Stomach (tissue), 9 donors: ENCODE measurements around the gene SEC31B. TPM values are rescaled to one million over a fixed set of nuclear protein-coding genes. Genes with fewer than 3 reads are reported as not detected.

Experiments
- DNase-seq, 2 donors: peaks; one replicate each; pipeline versions ENCODE4 v3.0.0 to v3.0.0-alpha.2; 2013 to 2019
- H3K27ac ChIP-seq, 5 donors: fragments of 200-600 bp in 4 of 5; sonication (generic) in 4 of 5; one replicate each; pipeline ENCODE4 v1.5.1; 2013 to 2019; ENCODE audit warnings: mild to moderate bottlenecking in 1 of 5, moderate library complexity in 1 of 5
- H3K27me3 ChIP-seq, 3 donors: fragments of 200-600 bp; sonication (generic); one replicate each; pipeline ENCODE4 v1.5.1; 2017 to 2019; ENCODE audit warnings: mixed run types in 1 of 3
- H3K36me3 ChIP-seq, 4 donors: fragments of 200-600 bp; sonication (generic); 1 replicate in 3 of 4; 2 replicates in 1 of 4; pipeline ENCODE4 v1.5.1; 2016 to 2019
- H3K4me1 ChIP-seq, 4 donors: fragments of 200-600 bp; sonication (generic); one replicate each; pipeline ENCODE4 v1.5.1; 2016 to 2019
- H3K4me3 ChIP-seq, 4 donors: fragments of 200-600 bp; sonication (generic) in 3 of 4; one replicate each; pipeline ENCODE4 v1.5.1; 2016 to 2019; ENCODE audit warnings: mild to moderate bottlenecking in 1 of 4
- H3K9me3 ChIP-seq, 4 donors: fragments of 200-600 bp; sonication (generic); one replicate each; pipeline ENCODE4 v1.5.1; 2016 to 2019
- CTCF ChIP-seq, 7 experiments: fragments of 450-650 bp in 4 of 7; fragments of 200-600 bp in 3 of 7; sonication (generic) in 3 of 7; IDR thresholded peaks; one replicate each; pipeline ENCODE4 v1.5.1; 2016 to 2019; ENCODE audit warnings: antibody characterized with exemption in 7 of 7, control low read depth in 2 of 7, mild to moderate bottlenecking in 1 of 7
- EP300 ChIP-seq: sonication (generic); formaldehyde crosslinking; IDR thresholded peaks from one replicate; pipeline ENCODE4 v1.6.1; 2017; ENCODE audit warnings: antibody characterized with exemption
- POLR2A ChIP-seq, 4 donors: fragments of 450-650 bp; IDR thresholded peaks; one replicate each; pipeline ENCODE4 v1.6.1; 2016; ENCODE audit warnings: antibody characterized with exemption in 4 of 4, control low read depth in 2 of 4, mild to moderate bottlenecking in 1 of 4, moderate library complexity in 1 of 4
- POLR2AphosphoS5 ChIP-seq, 3 donors: sonication (generic); formaldehyde crosslinking; IDR thresholded peaks; one replicate each; pipeline ENCODE4 v1.6.1; 2016; ENCODE audit warnings: antibody characterized with exemption in 3 of 3
- WGBS, 5 donors: extraction: QIAGEN DNeasy Blood & Tissue Kit in 3 of 5; methylation state at CpG; one replicate each; pipeline versions ENCODE4 v1.1.5 to v1.1.7; 2013 to 2018; 5-methylcytosine and 5-hydroxymethylcytosine counted together
- intact Hi-C: fragments of 100-400 bp; cut with DNase I; formaldehyde crosslinking; loops from one replicate; pipeline ENCODE4 v1.15.1; 2023; ENCODE audit warnings: low total_unique reads
- polyA plus RNA-seq, 3 donors: library from polyadenylated mRNA; stranded (reverse); fragments of 200-250 nt; gene quantifications; one replicate each; pipeline ENCODE4 v1.2.3, GENCODE V29; 2013
- total RNA-seq, 5 donors: library from RNA; depleted of rRNA; stranded (reverse); fragments of >200 nt; gene quantifications; one replicate each; pipeline versions ENCODE4 v1.1.0 to v1.2.3, GENCODE V29; 2014 to 2016
- donor health status: healthy with polysubstance abuse.
- donor health status: Bipolar disorder and iron deficiency.
- donor health status: healthy.

Gene SEC31B
- total and polyA plus RNA-seq, 8 donors = 0.68 to 47.4 (median 8.5) TPM

GRCh38 chr10:100469756-100470155 lies 49.9 kb downstream of the SEC31B start:
- no peaks in the 10 kb centered on the region for H3K36me3 ChIP-seq
- H3K4me3 ChIP-seq = no peak overlapping the region
- H3K4me1 ChIP-seq = no peaks in the 10 kb centered on the region
- no peaks in the 10 kb centered on the region for H3K9me3 ChIP-seq
- no peak for DNase-seq
- TF ChIP-seq POLR2AphosphoS5 (IDR thresholded peaks at IDR 0.05) (no peak), CTCF (IDR thresholded peaks at IDR 0.05) (no peak), POLR2A (IDR thresholded peaks at IDR 0.05) (no peak), EP300 (no peak)
- peaks cover 0 to 38% (median 0%) of the 10 kb centered on the region in 3 donors for H3K27me3 ChIP-seq
- intact Hi-C loops = no loop called here
- WGBS, 5 donors = 73 to 83% (median 79%) methylated on average over 1 of the region's 1 CpG
- H3K27ac ChIP-seq = no peak overlapping the region

GRCh38 chr10:100468978-100469377 lies 50.7 kb downstream of the SEC31B start:
- intact Hi-C loops = no loop called here
- Histone ChIP-seq H3K4me1 (no peaks in the 10 kb centered on the region), H3K4me3 (no peak overlapping the region), H3K9me3 (no peaks in the 10 kb centered on the region), H3K36me3 (no peaks in the 10 kb centered on the region), H3K27me3 (peaks cover 0 to 31% (median 0%) of the 10 kb centered on the region in 3 donors), H3K27ac (no peak overlapping the region)
- no peak for TF ChIP-seq CTCF (IDR thresholded peaks at IDR 0.05)
- TF ChIP-seq POLR2AphosphoS5 (IDR thresholded peaks at IDR 0.05) = no peak
- TF ChIP-seq EP300 = no peak
- no peak for DNase-seq

- no peak for TF ChIP-seq CTCF (IDR thresholded peaks at IDR 0.05)
- TF ChIP-seq POLR2A (IDR thresholded peaks at IDR 0.05) = no peak
- TF ChIP-seq EP300 = no peak
- no peak for TF ChIP-seq POLR2AphosphoS5 (IDR thresholded peaks at IDR 0.05)
- Histone ChIP-seq H3K36me3 (no peaks in the 10 kb centered on the region), H3K27ac (no peak overlapping the region), H3K4me1 (no peaks in the 10 kb centered on the region), H3K9me3 (no peaks in the 10 kb centered on the region), H3K4me3 (no peak overlapping the region), H3K27me3 (peaks cover 0 to 26% (median under 1%) of the 10 kb centered on the region in 3 donors)
- no peak for DNase-seq
- intact Hi-C loops = no loop called here
- WGBS, 5 donors = 59 to 71% (median 63%) methylated on average over 5 of the region's 5 CpGs
These were observed 51.3 kb downstream of the SEC31B start for GRCh38 chr10:100468322-100468721.

- Histone ChIP-seq H3K27me3 (peaks cover 0 to 14% (median 5%) of the 10 kb centered on the region in 3 donors), H3K9me3 (no peaks in the 10 kb centered on the region), H3K27ac (no peak within 1 kb of the TSS), H3K4me1 (no peaks in the 10 kb centered on the region), H3K4me3 (no peak within 1 kb of the TSS), H3K36me3 (no peaks in the 10 kb centered on the region)
- 52 to 65% (median 59%) methylated on average over 4 of the region's 4 CpGs for WGBS, 5 donors
- intact Hi-C loops = no loop called here
- no peak for TF ChIP-seq POLR2AphosphoS5 (IDR thresholded peaks at IDR 0.05)
- no peak for TF ChIP-seq POLR2A (IDR thresholded peaks at IDR 0.05)
- TF ChIP-seq EP300 = no peak
- no peak for TF ChIP-seq CTCF (IDR thresholded peaks at IDR 0.05)
- DNase-seq = no peak
These were observed 57.0 kb downstream of the SEC31B start, which contains the start of gene WNT8B for GRCh38 chr10:100462709-100463108. Gene WNT8B (plus strand): TSS chr10:100463009. CDS start chr10:100463169, 160 bp downstream.
